ENCODE results near the gene NECTIN3.

DNA sequence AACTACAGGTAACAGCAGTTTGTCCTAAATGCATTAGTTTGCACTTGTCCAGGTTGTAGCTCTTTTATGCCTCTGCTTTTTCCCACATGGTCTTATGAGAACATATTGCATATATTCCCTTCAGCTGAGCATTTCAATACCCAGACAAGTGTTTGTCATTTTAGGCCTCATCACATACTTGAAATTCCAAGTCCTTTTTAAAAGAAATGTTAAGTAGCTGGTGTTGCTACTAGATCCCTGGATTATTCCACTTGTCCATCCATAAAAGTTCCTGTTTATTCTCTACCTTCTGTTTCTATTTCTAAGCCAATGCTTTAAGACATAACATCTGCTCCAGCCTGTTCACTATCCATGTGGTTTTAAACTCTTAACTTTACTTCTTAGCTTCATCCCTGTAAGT lies 128.4 kb downstream of the NECTIN3 start:
- TF ChIP-seq, protein P1, sequence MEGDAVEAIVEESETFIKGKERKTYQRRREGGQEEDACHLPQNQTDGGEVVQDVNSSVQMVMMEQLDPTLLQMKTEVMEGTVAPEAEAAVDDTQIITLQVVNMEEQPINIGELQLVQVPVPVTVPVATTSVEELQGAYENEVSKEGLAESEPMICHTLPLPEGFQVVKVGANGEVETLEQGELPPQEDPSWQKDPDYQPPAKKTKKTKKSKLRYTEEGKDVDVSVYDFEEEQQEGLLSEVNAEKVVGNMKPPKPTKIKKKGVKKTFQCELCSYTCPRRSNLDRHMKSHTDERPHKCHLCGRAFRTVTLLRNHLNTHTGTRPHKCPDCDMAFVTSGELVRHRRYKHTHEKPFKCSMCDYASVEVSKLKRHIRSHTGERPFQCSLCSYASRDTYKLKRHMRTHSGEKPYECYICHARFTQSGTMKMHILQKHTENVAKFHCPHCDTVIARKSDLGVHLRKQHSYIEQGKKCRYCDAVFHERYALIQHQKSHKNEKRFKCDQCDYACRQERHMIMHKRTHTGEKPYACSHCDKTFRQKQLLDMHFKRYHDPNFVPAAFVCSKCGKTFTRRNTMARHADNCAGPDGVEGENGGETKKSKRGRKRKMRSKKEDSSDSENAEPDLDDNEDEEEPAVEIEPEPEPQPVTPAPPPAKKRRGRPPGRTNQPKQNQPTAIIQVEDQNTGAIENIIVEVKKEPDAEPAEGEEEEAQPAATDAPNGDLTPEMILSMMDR (IDR thresholded peaks at IDR 0.05), result no peak
- no peak for TF ChIP-seq POLR2AphosphoS5 (IDR thresholded peaks at IDR 0.05)
